Fibroblast of lung (primary cell): ENCODE data around the gene CMSS1.

Source experiments
- CTCF ChIP-seq, 2 donors: IDR thresholded peaks in 1 of 2; conservative IDR thresholded peaks in 1 of 2; 1 replicate in 1 of 2; 2 replicates in 1 of 2; pipeline ENCODE4 v1.5.1; 2011 to 2012; ENCODE audit warnings: low read length in 2 of 2, control low read depth in 1 of 2, inconsistent platforms in 1 of 2, low read depth in 1 of 2, mild to moderate bottlenecking in 1 of 2
- EZH2 ChIP-seq: IDR thresholded peaks from 2 replicates; pipeline ENCODE4 v1.5.1; 2012; ENCODE audit warnings: low read length, control low read depth, mild to moderate bottlenecking; ENCODE audit errors: missing control alignments

DNA sequence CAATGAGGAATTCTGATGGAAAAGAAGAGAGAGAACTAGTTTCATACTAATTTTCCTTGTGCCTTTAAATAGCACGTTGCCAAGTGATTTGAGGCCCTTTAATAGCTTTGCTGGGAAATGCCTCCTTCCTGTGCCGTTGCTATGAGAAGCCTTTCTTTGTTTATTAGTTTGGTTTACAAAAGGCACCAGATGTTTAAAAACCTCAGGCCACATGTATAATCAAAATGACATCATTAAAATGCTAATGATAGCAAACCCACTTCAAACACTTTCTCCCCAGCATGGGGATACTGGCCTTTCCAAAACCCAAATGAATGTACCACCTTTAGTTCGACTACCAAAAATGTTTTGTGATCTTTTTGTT, 393.1 kb downstream of the CMSS1 start:
- TF ChIP-seq EZH2 (no peak), CTCF (conservative IDR thresholded peaks at IDR 0.05 in 1 of 2, IDR thresholded peaks at IDR 0.05 in 1 of 2; ENCODE audit: low read depth in 1 of 2, low read length in 2 of 2) (no peak)
